GM19193 (cell line): ENCODE results near the gene PRSS22.

ENCODE experiments used
- POLR2A ChIP-seq: IDR thresholded peaks from 4 replicates; pipeline ENCODE4 v1.6.1; 2011; ENCODE audit not compliant: insufficient read depth, insufficient read length; ENCODE audit errors: extremely low read depth

Gene PRSS22

DNA sequence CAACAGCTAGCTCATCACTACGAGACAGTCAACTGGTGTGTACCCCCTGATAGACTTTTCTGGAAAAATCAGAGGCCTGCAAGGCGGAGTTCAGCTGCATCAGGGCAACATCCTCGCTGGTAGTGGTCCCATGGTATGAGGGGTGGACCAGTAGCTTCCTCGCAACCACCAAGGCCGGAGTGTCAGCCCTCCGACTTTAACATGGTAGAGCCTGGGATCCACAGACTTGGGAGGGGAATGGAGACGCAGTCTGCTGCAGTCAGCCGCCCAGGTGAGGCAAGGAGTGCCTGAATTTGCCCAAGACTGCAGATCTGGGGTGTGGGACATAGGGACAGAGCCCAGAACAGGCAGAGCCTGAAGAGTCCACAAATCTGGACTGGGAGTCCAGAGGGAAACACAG is 14.4 kb downstream of the PRSS22 start:
- no peak for TF ChIP-seq POLR2A

DNA sequence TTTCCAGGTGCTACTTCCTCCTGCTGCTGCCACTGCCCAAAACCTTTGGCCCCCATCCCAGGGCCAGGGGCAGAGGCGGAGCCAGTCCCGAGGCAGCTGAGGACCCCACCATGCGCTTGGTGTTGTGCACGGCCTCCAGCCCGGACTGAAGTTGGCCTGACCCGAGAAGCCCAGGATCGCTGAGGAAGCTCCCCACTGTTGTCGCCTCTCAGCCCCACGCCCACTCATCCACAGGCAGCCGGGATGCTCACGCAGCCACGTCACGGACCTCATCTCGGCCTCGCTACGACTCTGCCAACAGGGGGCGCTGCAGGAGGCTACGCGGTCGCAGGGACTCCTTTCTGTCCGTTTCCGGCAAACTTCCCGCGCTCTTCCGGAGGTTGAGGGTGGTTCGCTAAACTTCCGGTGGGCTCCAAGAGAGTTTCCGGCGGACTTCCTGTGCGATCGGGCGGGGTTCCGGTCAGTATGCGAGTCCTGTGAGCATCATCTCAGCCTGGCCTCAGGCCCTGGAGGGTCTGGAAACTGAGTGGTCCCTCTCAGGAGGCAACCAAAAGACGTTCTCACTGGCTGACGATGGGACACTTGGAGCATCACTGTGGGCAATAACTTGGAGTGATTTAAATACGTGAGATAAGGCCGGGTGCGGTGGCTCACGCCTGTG is 15.5 kb downstream of the PRSS22 start:
- no peak for TF ChIP-seq POLR2A

GRCh38 chr16:2841606-2842339 is 16.2 kb downstream of the PRSS22 start:
- TF ChIP-seq POLR2A = no peak

GRCh38 chr16:2840914-2841313 is 17.1 kb downstream of the PRSS22 start:
- TF ChIP-seq POLR2A = no peak

- no peak for TF ChIP-seq POLR2A
Observed at GRCh38 chr16:2839650-2840450, 18.1 kb downstream of the PRSS22 start.

DNA sequence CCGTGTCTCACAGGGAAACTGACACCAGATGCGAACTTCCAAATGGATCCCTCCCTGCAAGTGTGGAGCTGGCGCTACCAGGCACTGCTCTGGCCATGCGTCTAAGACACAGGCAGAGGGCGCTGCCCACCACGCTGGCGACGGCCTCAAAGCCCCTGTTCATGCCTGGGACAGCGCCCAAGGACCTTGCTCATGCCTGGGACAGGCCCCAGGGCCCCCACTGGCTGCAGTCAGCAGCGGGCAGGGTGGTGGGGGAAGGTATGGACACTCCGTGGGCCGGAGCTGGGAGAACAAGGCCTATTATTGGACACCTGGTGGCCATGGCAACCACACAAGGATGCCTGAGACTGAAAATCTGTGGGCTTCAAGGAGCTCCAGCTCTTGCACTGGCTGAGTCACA is 19.0 kb downstream of the PRSS22 start:
- TF ChIP-seq POLR2A = no peak

DNA sequence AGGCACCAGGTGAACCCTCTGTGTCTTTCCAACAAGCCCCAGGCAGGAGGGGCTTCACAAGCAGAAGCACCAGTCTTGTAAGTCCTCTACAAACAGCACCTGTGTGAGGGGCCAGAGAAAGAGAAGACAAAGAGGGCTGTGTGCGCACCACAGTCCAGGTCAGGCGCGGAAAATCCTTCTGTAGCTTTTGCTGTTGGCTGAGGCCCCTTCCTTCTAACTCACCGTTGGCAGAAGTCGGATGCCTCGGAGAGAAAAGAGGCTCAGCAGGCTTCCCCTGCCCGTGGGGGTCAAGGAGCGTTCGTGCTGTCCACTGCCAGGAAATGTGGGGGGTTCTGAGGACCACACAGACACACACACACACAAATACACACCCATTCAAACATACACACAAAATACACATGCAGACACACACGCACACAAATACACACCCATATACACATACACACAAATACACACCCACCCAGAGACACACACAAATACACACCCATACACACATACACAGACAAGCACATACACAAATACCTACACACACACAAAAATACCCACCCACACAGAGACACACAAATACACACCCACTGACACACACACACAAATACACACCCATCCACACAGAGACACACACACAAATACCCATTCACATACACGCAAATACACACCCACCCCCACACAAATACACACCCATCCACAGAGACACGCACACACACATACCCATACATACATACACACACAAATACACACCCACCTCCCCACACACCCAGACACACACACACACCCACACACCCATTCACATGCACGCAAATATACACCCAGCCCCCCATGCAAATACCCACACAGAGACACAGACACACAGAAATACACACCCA is 21.1 kb downstream of the PRSS22 start:
- TF ChIP-seq POLR2A = no peak

DNA sequence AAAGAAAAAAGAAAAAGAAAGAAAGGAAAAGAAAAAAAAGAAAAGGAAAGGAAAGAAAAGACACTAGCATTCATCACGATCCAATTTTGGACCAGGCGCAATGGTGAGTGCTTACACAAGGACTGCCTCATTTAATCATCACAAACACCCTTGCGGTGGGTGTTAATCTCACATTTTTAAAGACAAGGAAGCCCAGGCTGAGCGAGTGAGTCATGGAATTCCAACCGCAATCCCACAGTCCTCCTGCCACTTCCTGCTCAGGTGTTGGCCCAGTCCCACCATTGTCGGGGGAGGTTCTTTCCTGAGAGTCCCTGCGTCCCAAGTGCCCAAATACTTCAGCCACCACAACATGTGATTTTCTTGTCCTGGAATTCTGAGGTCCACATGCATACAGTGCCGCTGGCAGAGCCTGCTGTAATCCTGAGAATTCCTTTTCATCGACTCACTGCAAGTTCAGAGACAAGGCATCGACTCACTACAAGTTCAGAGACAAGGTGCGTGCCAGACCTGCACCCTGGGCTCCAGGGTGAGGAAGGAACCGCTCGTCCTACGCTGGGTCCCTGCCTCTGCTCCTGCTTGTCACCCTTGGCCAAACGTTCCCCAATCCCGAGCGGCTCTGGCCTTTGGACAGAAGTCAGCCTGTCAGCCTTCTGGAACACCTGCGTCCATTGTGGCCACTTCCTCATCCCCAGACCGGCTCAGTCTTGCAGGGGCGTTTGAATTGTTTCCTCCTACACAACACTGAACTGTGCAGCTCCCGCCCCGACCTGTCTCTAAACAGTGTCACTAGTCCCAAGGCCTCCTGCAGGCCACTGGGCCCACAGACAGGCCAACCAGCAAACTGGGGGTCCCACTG is 22.1 kb downstream of the PRSS22 start:
- TF ChIP-seq POLR2A = no peak

DNA sequence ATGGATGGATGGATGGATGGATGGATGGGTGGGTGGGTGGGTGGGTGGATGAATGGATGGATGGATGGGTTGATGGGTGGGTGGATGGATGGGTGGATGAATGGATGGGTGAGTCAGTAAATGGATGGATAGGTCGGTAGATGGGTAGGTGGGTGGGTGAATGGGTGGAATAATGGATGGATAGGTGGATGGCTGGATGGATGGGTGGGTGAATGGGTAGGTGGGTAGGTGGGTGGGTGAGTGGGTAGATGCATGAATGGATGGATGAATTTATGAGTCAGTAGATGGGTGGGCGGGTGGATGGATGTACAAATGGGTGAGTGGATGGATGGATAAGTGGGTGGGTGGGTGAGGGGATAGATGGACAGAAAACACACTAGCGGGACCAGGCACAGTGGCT is 23.0 kb downstream of the PRSS22 start:
- no peak for TF ChIP-seq POLR2A

DNA sequence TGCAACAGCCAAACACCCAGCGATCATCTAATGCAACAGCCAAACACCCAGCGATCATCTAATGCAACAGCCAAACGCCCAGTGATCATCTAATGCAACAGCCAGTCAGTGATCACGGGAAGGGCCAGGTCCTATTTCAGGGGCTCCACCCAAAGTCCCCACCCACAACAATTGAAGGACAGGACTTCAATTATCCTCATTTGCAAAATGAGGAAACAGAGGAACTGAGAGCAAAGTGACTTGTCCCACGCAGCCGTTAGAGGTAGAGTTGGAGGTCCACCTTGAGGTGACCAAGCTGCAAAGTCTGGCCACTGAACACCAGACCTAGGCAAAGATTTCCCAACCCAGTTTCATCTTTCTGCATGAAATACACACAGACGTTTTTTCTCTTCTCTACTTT is 24.2 kb downstream of the PRSS22 start:
- no peak for TF ChIP-seq POLR2A

GRCh38 chr16:2831203-2831602 is 26.8 kb downstream of the PRSS22 start:
- TF ChIP-seq POLR2A = no peak

DNA sequence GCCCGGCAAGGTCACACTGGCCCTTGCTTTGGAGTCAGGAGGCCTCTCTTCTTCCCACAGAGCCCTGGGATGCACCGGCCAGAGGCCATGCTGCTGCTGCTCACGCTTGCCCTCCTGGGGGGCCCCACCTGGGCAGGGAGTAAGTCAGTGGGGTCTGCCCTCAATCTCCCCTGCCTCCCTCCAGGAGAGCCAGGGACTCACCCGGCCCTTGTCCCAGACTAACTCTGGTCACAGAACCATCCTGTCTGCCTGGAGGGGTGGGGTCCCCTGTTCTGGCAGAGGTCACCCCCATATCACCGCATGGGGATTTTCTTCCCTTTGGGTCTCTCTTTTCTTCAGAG is 27.6 kb downstream of the PRSS22 start:
- no peak for TF ChIP-seq POLR2A

DNA sequence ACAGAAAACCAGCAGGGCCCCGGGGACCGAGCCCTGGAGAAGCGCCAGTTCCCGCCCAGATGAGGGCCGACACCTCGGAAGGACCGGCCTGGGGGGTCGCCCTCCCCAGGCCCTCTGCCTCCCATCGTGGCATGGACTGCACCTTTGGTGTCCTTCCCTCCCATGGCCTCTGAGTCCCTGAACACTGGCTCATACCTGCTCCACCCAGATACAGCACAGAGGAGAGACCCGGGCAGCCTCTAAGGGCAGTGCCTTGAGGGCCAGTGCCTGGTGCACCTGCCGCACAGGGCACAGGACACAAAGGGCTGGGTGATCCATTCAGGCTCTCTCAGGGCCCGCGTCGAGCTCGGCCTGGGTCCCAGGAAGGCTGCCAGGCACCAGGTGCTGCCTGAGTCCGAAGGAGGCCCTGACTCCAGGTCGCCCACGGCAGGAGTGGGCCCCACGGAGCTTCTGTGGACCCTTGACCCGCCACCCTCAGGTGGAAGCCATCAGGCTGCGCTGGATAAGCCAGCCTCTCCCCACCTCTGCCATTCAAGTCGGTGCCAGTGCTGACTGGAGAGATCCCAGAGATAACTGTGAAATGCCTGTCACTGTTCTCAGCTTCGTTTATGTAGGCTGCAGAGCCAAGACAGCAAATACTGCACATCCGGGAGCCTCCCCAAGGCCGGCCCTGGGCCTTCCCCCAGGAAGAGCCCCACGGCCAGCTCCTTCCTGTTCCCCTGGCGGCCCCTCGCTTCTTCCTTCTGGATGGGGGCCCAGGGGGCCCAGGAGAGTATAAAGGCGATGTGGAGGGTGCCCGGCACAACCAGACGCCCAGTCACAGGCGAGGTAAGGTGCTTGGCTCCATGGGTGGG is 28.2 kb downstream of the PRSS22 start, which contains the start of gene ZG16B:
ZG16B (plus strand) TSS at position 803 of the 854 bp plus-strand sequence. CDS start 139 bp downstream, outside the sequence.
- no peak for TF ChIP-seq POLR2A

- TF ChIP-seq POLR2A = no peak
Observed at GRCh38 chr16:2828876-2829430, 29.0 kb downstream of the PRSS22 start.

- no peak for TF ChIP-seq POLR2A
Observed at GRCh38 chr16:2828521-2828840, 29.5 kb downstream of the PRSS22 start.
